Activated T-cell treated with anti-CD3 and anti-CD28 coated beads, Interleukin-2, amount 50 U/mL, for 48 hours (primary cell): ENCODE results near the gene ANGPTL4.
"Not testable (repeated sequence)": the region's sequence is repeated elsewhere in the genome, so short reads cannot be mapped to it uniquely, and the experiment has no call there.

Source experiments
- DNase-seq, 2 experiments: peaks; one replicate each; pipeline ENCODE4 v3.0.0-alpha.2; 2020

Gene ANGPTL4

DNA sequence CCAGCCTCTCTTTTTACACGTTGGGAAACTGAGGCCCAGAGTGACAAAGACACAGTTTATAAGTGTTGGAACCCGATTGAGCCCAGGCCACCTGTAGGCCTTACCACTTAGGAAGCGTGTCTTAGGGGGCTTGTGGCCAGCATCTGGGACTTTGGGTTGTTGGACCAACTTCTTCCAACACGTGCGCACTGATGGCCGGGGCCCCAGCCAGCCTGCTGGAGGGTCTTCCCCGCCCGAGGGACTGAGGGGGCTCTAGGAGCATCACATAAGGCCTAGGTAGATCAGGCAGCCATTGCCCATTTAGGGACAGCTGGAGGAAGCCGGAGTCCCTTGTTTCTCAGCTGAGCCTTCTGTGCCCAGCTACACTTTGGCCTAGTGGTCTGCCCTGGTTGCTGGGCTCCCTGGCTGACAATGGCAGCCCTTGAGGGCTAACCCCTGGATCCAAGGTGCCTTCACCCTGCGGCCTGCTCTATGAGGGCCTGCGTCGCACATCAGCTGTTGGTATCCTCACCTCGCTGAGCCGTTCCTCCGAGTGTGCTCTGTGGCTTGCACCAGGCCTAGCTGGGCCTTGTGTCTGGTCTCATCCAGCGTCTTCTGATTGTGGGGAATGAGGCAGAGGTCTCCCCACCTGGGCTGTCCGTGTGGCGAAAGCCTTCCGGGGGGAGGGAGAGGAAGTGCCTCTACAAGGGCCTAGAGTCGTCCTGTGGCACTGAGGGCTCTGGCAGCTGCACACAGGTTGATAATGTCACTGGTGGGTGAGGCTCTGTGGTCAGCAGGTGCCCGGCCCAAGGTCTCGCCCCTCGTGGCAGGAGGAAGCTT lies 27.5 kb downstream of the ANGPTL4 start:
- no peak for DNase-seq

DNA sequence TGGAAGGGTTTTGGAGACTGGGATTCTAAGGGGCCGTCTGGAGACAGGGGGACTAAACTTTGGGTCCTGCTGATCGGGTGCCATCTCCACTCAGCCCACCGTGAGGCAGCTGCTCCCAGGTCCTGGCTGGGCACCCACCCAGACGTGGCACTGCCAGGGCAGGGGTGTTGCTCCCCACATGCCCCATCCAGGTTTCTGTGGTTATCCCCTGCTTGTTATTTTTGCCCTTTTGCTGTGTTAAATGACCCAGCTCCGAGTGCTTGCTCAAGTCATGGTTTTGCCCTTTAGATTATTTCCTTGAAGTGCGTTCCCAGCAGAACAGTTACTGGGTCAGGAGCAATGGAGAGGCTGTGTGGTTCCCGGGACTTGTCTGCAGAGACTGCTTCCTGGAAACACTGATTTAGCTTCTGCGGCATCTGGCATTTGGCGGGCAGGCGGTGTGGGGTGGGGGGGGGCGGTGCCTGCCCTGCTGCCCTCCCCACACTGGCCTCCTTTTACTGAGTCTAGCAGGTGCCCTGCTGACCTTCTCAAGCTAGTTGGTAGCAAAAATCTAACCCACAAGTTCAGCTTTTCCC lies 28.1 kb downstream of the ANGPTL4 start:
- DNase-seq, result no peak

DNA sequence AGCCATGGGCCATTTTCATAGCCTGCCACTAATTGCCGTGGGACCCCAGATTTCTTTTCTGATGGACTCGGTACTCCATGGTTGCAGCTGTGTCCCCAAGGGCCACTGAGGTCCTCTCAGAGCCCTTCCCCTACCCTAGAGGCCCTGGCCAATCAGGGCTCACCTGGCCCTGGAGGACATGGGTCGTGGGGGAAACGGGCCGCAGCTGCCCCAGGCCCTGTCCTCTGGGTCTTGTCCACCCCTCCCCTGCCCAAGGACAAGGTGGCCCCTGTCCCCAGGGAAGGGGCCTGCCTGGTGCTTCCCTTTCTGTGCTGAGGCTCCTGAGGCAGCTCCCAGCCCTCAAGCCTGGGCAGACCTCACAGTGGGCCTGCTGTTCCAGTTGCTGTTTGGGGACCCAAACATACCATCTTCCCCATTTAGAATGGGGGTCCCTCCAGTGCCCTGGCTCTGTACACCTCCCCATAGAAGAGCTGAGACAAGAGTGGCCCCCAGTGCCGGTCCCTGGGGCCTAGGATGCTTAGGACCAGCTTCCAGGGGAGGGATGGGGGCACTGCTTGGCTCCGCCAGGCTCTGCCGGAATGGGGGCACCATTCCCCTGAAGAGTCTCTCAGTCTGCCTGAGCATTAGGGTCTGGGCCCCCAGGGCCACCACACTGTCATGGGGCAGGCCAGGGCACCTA lies 29.4 kb downstream of the ANGPTL4 start:
- DNase-seq, result no peak

DNA sequence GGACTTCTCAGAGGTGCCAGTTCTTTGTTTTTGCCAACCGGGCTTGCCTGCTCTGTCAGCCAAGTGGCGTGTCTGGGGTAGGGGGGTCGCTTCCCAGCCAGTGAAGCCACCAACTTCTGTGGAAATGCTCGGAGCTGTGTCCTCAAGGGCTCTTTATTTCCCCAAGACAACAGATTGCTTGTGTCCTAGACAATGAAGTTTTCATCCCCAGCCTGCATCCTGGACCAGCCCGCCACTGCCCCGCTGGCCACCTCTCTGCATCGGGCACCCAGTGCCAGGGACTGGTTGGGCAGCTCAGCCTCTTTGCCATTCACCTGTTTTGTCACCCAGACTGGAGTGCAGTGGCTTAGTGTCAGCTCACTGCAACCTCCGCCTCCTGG lies 29.9 kb downstream of the ANGPTL4 start:
- no peak for DNase-seq

DNA sequence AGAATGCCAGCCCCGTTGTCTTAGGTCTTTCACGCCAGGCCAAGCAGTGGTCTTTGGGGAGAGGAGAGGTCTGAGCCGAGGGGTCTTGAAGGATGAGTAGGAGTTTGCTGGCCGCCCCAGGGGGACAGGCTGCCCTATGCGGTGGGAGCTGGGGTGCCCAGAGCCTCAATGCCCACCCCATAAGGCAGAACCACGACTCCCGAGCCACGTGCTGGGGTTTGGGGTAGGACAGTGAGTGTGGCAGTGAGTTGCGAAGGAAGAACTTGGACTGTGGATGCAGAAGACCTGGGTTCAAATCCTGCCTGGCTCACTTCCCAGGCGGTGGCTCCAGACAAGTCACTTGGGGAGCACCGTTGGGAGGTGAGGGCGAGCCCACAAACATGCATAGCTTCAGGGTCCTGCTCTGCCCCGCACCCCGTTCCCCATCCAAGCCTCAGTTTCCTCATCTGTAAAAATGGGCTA lies 31.7 kb downstream of the ANGPTL4 start:
- DNase-seq, result no peak

DNA sequence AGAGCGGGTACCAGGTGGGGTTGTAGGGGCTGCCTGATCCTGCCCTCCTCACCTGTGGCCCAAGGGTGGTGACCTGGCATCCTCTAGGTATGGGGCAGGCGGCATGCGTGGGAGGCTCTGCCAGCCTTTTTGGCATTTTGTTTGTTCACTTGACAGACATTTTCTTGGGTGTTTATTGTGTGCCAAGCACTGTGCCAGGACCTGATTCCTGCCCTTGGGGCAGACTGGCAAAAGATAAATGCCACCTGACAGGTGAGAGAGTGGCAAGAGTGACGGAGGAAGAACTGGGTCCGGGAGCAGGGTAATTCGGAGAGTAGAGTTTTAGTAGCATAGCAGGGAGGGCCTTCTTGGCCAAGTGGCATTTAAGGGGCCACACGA lies 32.2 kb downstream of the ANGPTL4 start:
- DNase-seq, result no peak

DNA sequence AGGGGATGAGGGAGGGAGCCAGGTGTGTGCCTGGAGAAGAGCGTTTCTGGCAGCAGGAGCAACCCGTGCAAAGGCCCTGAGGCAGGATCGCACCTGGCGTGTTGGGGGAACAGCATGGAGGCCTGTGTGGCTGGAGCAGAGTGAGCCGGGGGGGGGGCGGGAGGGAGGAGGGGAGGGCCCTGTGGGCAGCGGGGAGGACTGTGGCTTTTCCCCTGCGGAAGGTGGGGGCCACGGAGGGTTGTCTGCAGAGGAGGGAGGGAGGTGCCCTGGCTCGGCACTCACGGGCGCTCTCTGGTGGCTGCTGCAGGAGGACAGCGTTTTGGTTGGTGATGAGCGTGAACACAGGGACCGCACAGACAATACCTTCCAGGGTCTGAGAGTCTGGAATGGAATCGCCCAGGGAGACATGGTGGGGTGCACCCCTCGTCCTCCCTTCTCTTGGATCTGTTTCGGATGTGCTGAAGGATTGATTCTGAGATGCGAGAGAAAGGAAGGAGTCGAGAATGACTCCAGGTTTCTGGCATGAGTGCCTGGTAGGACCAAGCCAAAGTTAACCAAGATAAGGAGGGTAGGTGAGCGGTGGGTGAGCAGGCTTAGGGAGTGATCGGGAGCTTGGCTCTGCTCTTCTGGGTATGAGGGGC lies 32.7 kb downstream of the ANGPTL4 start:
- DNase-seq, result peak; percentile 77 to 83

DNA sequence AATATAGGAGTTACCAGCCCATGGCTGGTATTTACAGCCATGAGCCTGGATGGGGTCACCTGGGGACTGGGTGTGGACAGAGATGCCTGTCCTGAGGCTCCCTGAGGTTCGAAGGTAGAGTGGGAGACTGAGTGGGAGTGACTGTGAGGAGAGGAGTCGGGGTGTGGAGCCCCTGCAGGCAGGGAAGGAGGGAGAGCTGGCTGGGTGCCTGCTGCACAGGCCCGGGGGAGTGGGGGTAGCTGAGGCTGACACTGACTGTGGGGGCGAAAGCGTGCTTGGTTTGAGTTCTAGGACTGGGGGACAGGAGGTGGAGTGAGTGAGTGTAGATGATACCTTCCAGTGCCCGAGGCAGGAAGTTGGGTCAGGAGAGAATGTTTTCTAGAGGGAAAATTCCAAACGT lies 33.3 kb downstream of the ANGPTL4 start:
- no peak for DNase-seq

DNA sequence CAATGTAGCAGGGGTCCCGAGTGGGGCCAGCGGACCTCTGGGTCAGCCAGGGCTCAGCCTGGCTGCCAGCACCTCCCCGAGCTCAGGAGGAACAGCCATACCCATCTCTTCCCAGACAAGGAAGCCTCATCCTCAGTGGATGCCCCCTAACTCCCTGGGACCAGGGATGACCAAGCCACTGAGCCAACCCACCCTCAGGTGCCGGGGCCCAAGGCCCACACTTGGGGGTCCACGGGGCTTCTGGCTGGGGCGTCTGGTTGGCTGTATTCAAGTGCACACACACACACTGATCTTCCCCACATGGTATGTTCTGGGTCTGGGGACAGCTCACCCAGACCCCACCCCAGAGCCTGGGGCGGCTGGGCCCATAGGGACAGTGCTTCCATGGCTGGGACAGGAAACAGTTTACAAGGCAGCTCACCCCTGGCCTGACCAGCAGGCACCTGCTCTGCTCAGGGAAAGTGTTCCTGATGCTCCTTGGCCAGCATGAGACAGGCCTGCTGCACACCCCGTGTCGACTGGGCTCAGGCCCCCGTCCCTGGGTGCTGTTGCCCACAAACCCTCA lies 33.9 kb downstream of the ANGPTL4 start:
- no peak for DNase-seq

DNA sequence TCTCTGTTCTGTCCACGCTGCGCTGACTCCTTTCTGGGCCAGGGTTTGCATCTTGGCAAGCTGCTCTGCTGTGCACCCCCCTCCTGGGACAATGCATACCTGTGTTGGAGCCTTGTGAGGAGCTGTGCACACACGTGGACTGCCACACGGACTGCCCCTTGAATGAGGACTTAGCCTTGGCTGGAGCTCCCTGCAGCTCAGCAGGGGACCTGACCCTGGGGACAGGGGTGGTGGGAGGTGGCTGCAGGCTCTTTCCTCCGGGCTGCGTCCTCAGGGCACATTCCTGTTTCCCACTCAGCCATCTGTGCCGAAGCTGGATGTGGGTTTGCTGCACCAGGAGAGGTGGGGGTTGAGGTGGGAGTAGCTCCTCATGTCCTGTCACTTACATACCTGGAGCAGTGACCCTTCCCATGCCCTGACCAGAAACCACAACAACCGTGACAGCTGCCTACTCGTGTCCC lies 34.4 kb downstream of the ANGPTL4 start:
- no peak for DNase-seq

DNA sequence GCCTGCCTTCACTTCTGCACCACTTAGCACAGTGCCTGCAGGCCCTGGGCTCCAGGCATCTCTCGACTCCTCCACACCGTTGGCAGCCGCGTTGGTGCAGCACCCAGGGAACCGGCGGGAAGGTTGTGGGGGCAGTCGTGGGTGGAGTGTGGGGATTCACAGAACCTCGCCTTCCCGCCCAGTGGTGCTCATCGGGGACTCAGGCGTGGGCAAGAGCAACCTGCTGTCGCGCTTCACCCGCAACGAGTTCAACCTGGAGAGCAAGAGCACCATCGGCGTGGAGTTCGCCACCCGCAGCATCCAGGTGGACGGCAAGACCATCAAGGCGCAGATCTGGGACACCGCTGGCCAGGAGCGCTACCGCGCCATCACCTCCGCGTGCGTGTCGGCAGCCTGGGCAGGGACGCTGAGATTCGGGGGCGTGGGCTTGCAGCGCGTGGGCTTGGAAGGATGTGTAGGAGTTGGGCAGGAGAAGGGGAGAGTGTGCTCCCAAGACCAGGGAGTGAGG lies 35.8 kb downstream of the ANGPTL4 start:
- DNase-seq, result no peak

DNA sequence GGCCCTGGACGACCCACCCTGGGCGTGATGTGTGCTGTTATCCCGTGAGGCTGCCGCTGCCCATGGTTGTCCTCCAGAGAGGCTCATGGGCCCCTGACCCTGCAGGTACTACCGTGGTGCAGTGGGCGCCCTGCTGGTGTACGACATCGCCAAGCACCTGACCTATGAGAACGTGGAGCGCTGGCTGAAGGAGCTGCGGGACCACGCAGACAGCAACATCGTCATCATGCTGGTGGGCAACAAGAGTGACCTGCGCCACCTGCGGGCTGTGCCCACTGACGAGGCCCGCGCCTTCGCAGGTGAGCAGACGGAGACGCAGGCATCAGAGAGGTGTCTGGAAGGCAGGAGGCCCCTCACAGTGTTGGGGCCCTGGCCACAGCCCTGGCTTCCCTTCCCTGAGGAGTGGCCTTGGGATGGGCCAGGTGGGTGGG lies 38.0 kb downstream of the ANGPTL4 start:
- no peak for DNase-seq

DNA sequence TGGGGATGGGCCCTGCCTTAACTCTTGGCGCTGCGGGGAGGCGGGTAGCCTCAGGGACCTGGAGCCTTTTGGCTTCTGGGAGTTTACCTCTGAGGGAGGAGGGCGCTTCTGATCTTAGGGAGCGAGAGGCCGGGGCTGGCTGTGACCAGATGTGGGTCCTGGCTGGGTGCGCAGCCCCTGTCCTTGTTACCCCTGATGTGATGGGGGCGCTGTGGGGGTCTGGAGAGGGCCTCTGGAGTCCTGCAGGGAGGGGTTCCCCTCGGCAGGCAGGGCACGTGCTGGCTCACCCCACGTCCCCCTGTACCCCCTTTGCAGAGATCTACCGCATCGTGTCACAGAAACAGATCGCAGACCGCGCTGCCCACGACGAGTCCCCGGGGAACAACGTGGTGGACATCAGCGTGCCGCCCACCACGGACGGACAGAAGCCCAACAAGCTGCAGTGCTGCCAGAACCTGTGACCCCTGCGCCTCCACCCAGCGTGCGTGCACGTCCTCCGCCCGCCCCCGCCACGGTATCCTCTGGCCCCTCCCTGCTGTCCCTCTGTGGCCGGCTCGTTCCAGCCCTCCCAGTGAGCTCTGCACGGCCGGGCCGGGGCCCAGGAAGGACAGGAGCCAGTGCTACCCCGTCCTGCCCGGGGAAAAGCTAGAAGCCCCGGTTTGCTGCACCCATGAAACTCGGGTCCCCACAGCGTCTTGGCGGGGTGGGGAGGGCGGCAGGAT lies 39.3 kb downstream of the ANGPTL4 start:
- no peak for DNase-seq

DNA sequence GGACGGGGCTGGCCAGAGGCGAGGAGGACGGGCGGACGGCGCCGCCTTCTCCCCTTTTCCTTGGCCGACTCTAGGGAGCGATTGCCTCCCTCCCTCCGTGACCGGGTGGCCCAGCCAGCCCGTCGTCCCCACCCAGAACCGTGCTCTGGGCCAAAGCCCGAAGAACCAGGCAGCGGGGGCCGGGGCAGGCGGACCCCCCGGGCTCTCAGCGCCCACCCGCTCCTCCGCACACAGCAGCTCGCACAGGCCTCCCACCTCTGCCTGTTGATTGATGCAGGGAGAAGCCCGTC lies 39.8 kb downstream of the ANGPTL4 start:
- no peak for DNase-seq

DNA sequence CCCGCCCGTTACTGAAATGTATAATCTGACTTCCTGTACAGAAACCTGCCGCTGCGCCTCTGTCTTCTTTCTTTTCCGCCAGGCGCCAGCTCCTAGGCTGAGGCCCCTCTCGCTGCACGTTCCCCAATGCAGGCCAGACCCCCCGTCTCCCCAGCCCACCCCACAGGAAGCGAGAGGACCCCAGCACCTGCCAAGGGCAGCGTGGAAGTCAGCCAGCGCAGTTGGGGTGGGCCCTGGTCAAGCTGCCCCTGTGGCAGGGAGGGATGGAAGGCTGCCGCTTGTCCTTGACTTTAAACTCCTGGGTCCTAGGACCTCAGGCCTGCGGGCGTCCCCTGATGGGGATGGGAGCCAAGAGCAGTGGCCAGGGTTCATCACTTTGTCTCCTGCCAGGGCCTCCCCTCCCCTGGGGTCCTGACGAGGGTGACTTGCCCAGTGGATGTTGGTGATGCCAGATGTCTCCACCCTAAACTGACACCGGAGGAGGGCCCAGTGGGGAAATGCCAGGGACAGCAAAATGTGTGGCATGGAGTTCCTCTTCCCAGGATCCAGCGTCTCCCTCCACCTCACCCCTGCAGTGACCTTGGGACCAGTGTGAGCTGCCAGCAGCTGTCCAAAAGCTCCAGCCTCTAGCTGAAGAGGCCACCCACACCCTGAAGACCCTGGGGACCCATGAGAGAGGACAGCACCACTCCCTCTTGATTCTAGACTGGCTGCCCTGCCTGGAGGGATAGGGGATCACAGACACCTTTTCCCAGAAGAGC lies 40.6 kb downstream of the ANGPTL4 start:
- DNase-seq, result no peak

DNA sequence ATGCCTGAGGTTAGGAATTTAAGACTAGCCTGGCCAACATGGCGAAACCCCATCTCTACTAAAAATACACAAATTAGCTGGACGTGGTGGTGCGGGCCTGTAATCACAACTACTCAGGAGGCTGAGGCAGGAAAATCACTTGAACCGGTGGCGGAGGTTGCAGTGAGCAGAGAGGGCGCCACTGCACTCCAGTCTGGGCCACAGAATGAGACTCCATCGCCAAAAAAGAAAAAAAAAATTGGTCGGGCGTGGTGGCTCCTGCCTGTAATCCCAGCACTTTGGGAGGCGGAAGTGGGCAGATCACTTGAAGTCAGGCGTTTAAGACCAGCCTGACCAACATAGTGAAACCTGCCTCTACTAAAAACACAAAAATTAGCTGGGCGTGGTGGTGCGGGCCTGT lies 46.8 kb downstream of the ANGPTL4 start:
- DNase-seq, result not testable (repeated sequence)

DNA sequence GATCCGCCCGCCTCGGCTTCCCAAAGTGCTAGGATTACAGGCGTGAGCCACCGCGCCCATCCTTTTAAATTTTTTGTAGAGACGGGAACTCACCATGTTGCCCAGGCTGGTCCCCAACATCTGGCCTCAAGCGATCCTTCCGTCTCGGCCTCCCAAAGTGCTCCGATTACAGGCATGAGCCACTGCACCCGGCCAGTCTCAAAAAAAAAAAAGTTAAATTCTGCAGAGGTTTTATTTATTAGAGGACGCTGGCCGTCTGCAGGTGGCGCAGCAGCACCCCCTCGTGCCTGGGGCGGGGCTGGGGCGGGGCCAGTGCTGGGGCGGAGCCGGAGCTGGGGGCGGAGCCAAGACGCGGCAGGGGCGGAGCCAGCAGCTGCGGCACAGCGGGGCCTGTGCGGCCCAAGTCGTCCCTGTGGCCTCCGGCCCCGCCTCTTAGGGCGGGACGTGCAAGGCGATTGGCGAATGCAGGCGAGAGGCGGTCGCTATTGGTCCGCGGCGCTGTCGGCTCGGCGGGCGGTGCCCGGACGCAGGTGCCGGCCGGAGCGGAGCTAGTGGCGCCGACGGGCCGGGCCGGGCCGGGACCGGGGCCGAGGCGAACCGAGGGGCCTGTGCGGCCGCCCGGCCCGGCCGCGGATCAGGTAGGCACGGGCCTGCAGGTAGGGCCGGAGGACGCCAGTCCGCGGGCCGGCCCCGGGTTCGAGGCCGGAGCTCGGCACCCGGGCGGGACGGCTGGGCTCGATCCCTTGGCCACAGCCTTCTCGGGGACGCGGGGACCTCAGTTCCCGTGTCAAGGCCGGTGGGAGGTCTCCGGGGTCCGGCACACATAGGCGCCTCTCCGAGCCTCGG lies 49.1 kb downstream of the ANGPTL4 start, which contains the start of gene MARCHF2:
MARCHF2 (plus strand) TSS at position 523 of the 846 bp plus-strand sequence. CDS start 8,536 bp downstream, outside the sequence.
- DNase-seq, result peak; percentile 100

DNA sequence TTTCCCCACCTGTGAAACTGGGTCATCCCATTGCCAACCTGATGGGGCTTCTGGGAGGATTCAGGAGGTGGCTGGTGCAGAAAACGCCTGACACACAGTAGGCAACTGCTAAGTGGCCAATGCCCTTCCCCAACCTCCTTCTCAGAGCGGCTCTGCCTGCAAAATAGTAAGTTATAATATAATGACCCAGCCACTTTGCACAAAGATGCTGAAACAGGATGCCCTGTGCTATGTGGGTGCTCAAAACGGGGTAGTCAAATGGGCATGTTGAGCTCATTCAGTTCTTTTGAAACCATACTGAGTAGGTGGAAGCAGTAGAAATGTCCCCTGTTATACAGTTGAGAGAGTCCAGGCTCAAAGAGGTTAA lies 49.7 kb downstream of the ANGPTL4 start:
- DNase-seq, result peak in 1 of 2 experiments; percentile 28

DNA sequence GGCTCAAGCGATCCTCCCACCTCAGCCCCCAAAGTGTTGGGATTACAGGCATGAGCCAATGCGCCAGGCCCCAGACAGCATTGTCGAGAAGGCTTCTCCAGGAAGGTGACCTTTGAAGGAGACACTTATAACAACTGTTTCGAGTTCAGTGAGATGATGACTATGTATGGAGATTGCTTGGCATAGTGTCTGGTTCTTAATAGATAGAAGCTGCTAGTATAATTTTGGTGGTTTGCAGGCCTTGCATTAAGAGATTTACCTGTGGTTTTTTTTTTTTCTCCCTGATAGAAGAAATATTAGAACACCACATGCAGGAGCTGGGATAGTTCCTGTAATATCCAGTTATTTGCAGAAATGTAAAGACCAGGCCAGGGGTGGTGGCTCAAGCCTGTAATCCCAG lies 52.8 kb downstream of the ANGPTL4 start:
- DNase-seq, result no peak
